ENCODE data around the gene NSMCE1.
"Not testable (repeated sequence)": the region's sequence is repeated elsewhere in the genome, so short reads cannot be mapped to it uniquely, and the experiment has no call there.

Gene NSMCE1

DNA sequence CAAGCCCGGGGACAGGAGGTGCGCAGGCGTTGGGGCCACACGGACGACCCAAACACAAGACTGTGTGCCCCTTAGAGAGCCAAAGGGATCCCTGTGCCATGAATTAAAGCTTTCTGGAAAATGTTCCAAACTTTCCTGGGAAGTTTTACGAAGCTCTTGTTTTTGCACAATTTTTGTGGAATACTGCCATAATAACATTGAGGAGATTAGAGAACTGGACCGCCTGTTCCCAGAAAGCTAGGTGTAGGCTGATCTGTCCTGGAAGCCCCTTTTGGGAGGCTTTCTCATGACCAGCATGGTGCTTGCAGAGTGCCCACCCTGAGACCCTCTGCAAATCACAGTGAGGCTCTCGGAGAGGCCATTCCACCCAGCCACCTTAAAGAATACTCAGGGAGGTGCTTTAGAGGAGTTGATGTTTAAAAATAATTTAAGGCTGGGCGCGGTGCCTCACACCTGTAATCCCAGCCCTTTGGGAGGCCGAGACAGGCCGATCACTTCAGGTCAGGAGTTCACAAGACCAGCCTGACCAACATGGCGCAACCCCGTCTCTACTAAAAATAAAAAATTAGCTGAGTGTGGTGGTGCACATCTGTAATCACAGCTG is 64.2 kb downstream of the NSMCE1 start:
- no peaks in the 10 kb centered on the region for H3K9me3 ChIP-seq (ENCODE audit: control extremely low read depth in 1 of 5, control insufficient read depth in 4 of 5, insufficient read depth in 2 of 5, low read depth in 1 of 5, low read length in 4 of 5)
- CTCF ChIA-PET, result interaction anchor here (1.2 to 3.5 kb wide), 3 partner anchors 11 to 26 kb away, joined by 3 to 16 read pairs (median 9); no protein-coding TSS in a partner anchor
- peak overlapping the region; percentile 11 to 97 (median 86) for H3K4me3 ChIP-seq (ENCODE audit: control insufficient read depth in 1 of 7, extremely low read depth in 1 of 7, insufficient read depth in 4 of 7, low read depth in 2 of 7, low read length in 6 of 7)
- H3K4me1 ChIP-seq (ENCODE audit: control extremely low read depth in 1 of 4, control insufficient read depth in 4 of 4, insufficient read depth in 4 of 4, low read length in 3 of 4), result peaks cover 14 to 23% (median 21%) of the 10 kb centered on the region in 4 experiments
- H3K27me3 ChIP-seq (replicated peaks in 2 of 5; ENCODE audit: control insufficient read depth in 4 of 5, insufficient read depth in 5 of 5, low read length in 4 of 5), result no peaks in the 10 kb centered on the region
- POLR2A ChIA-PET, result interaction anchor here (0.7 to 1.5 kb wide), 2 partner anchors 13 to 78 kb away, joined by 3 read pairs; no protein-coding TSS in a partner anchor
- WGBS (ENCODE audit: insufficient coverage), result 69% methylated on average over 13 of the region's 14 CpGs
- peak overlapping the region; percentile 95 to 97 for H3K27ac ChIP-seq (ENCODE audit: insufficient read depth in 1 of 2, low read depth in 1 of 2, low read length in 2 of 2, poor library complexity in 1 of 2, severe bottlenecking in 2 of 2)
- peaks cover 0 to 10% (median 0%) of the 10 kb centered on the region in 4 experiments for H3K36me3 ChIP-seq (ENCODE audit: control insufficient read depth in 4 of 4, insufficient read depth in 4 of 4, low read length in 3 of 4)
- no peak for DNase-seq

DNA sequence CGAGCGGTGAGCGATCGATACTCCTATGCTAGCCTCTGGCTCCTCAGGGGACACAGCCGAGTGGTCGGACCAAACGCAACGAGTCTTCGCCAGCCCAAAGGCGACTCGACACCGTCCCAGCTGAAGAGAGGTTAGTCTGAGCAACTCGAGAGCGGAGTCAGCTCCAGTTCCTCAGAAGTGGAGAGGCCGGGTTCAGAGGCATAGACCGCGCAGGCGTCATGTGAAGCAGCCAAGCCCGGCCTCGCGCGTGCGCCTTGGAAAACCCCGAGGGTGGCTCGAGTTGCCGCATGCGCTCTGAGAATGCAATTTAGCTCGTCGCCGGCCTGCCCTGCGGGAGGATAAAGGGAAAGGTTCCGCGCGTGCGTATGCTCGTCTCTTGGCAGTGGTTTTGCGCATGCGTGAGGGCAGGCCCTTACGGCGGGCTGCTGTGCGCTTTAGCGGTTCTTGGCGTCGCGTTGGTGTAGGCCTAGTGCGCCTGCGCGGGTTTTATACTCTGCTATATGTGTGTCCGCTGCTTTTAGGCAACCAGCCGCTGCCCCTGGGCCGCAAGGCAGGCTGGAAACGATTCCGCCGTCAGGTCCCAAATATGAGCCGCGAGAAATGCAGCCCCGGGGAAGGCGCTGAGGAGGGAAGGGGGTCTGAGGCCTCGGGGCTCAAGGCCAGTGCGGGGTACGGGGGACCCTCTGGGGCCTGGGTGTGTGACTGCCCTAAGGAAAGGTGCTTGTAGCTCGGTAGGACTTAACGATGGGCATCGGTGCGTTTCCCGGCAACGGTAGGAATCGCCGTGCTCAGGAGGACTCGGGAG is 64.9 kb downstream of the NSMCE1 start, which contains the start of gene KDM8:
Gene KDM8 (plus strand): TSS at position 20 of the 805 bp plus-strand sequence. CDS start 6,598 bp downstream, outside the sequence.
- H3K4me1 ChIP-seq (ENCODE audit: control extremely low read depth in 1 of 4, control insufficient read depth in 4 of 4, insufficient read depth in 4 of 4, low read length in 3 of 4), result peaks cover 20 to 29% (median 25%) of the 10 kb centered on the region in 4 experiments
- WGBS (ENCODE audit: insufficient coverage), result under 1% methylated on average over 70 of the region's 70 CpGs
- H3K27me3 ChIP-seq (replicated peaks in 2 of 5; ENCODE audit: control insufficient read depth in 4 of 5, insufficient read depth in 5 of 5, low read length in 4 of 5), result no peaks in the 10 kb centered on the region
- CTCF ChIA-PET, result interaction anchor here (1.3 to 3.5 kb wide), 3 partner anchors 22 to 28 kb away, joined by 3 to 16 read pairs (median 9); no protein-coding TSS in a partner anchor
- peaks cover 0 to 10% (median 0%) of the 10 kb centered on the region in 4 experiments for H3K36me3 ChIP-seq (ENCODE audit: control insufficient read depth in 4 of 4, insufficient read depth in 4 of 4, low read length in 3 of 4)
- no peaks in the 10 kb centered on the region for H3K9me3 ChIP-seq (ENCODE audit: control extremely low read depth in 1 of 5, control insufficient read depth in 4 of 5, insufficient read depth in 2 of 5, low read depth in 1 of 5, low read length in 4 of 5)
- DNase-seq, result peak; percentile 99 to 100 (median 100)
- peak within 1 kb of the TSS; percentile 84 to 97 (median 91) for H3K4me3 ChIP-seq (ENCODE audit: control insufficient read depth in 1 of 7, extremely low read depth in 1 of 7, insufficient read depth in 4 of 7, low read depth in 2 of 7, low read length in 6 of 7)
- POLR2A ChIA-PET, result interaction anchor here (0.7 to 1.5 kb wide), 2 partner anchors 12 to 79 kb away, joined by 3 read pairs; no protein-coding TSS in a partner anchor
- peak within 1 kb of the TSS; percentile 95 to 97 for H3K27ac ChIP-seq (ENCODE audit: insufficient read depth in 1 of 2, low read depth in 1 of 2, low read length in 2 of 2, poor library complexity in 1 of 2, severe bottlenecking in 2 of 2)

DNA sequence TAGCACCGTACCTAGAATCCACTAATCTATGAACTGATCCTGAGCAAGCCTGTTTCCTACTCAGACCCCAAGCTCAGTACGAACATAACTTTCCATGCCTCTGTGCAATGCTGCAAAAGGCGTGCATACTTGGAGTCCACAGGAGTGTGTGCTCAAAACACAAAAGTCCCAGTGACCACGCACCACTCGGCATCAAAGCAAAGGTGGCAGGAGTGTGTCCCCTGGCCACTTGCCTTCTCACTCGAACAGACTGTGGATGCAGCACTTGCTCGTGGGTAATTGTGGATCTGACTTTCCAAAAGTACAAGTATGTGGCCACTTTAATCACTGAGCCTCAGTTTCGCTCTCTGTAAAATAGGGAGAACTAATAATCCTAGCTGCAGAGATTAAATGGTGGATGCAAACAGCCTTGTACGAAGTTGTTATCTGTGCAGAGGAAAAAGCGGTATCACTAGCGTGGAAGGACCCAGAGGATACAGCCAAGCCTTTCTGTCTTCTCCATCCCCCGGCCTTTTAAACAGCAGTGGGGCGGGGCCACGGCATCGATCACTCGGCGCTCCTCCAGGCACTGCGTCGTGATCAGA is 65.6 kb downstream of the NSMCE1 start:
- peaks cover 0 to 7% (median 0%) of the 10 kb centered on the region in 4 experiments for H3K36me3 ChIP-seq (ENCODE audit: control insufficient read depth in 4 of 4, insufficient read depth in 4 of 4, low read length in 3 of 4)
- DNase-seq, result peak in 1 of 3 donors; percentile 92
- H3K27ac ChIP-seq (ENCODE audit: insufficient read depth in 1 of 2, low read depth in 1 of 2, low read length in 2 of 2, poor library complexity in 1 of 2, severe bottlenecking in 2 of 2), result peak overlapping the region; percentile 95 to 97
- no peaks in the 10 kb centered on the region for H3K9me3 ChIP-seq (ENCODE audit: control extremely low read depth in 1 of 5, control insufficient read depth in 4 of 5, insufficient read depth in 2 of 5, low read depth in 1 of 5, low read length in 4 of 5)
- CTCF ChIA-PET, result interaction anchor here (1.3 to 3.5 kb wide), 4 partner anchors 22 to 27 kb away, joined by 3 to 16 read pairs (median 6); no protein-coding TSS in a partner anchor
- WGBS (ENCODE audit: insufficient coverage), result 30% methylated on average over 18 of the region's 19 CpGs
- peaks cover 20 to 29% (median 25%) of the 10 kb centered on the region in 4 experiments for H3K4me1 ChIP-seq (ENCODE audit: control extremely low read depth in 1 of 4, control insufficient read depth in 4 of 4, insufficient read depth in 4 of 4, low read length in 3 of 4)
- peak overlapping the region; percentile 84 to 97 (median 91) for H3K4me3 ChIP-seq (ENCODE audit: control insufficient read depth in 1 of 7, extremely low read depth in 1 of 7, insufficient read depth in 4 of 7, low read depth in 2 of 7, low read length in 6 of 7)
- H3K27me3 ChIP-seq (replicated peaks in 2 of 5; ENCODE audit: control insufficient read depth in 4 of 5, insufficient read depth in 5 of 5, low read length in 4 of 5), result no peaks in the 10 kb centered on the region
- POLR2A ChIA-PET, result interaction anchor here (1.5 kb wide), 1 partner anchor 11 kb away, joined by 3 read pairs; no protein-coding TSS in a partner anchor

DNA sequence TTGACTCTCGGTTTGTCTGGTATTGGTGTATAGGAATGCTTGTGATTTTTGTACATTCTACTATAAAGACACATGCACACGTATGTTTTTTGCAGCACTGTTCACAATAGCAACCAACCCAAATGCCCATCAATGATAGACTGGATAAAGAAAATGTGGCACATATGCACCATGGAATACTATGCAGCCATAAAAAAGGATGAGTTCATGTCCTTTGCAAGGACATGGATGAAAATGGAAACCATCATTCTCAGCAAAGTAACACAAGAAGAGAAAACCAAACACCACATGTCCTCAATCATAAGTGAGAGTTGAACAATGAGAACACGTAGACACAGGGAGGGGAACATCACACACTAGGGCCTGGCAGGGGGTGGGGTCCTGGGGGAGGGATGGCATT is 67.7 kb downstream of the NSMCE1 start:
- POLR2A ChIA-PET; H3K9me3 ChIP-seq (ENCODE audit: control extremely low read depth in 1 of 5, control insufficient read depth in 4 of 5, insufficient read depth in 2 of 5, low read depth in 1 of 5, low read length in 4 of 5); H3K4me3 ChIP-seq (ENCODE audit: control insufficient read depth in 1 of 7, extremely low read depth in 1 of 7, insufficient read depth in 4 of 7, low read depth in 2 of 7, low read length in 6 of 7); H3K36me3 ChIP-seq (ENCODE audit: control insufficient read depth in 4 of 4, insufficient read depth in 4 of 4, low read length in 3 of 4); H3K27me3 ChIP-seq (replicated peaks in 2 of 5; ENCODE audit: control insufficient read depth in 4 of 5, insufficient read depth in 5 of 5, low read length in 4 of 5); CTCF ChIA-PET; DNase-seq; H3K27ac ChIP-seq (ENCODE audit: insufficient read depth in 1 of 2, low read depth in 1 of 2, low read length in 2 of 2, poor library complexity in 1 of 2, severe bottlenecking in 2 of 2): not testable (repeated sequence)
- H3K4me1 ChIP-seq (ENCODE audit: control extremely low read depth in 1 of 4, control insufficient read depth in 4 of 4, insufficient read depth in 4 of 4, low read length in 3 of 4), result peaks cover 20 to 29% (median 25%) of the 10 kb centered on the region in 4 experiments
- WGBS (ENCODE audit: insufficient coverage), result 100% methylated on average over 1 of the region's 3 CpGs

DNA sequence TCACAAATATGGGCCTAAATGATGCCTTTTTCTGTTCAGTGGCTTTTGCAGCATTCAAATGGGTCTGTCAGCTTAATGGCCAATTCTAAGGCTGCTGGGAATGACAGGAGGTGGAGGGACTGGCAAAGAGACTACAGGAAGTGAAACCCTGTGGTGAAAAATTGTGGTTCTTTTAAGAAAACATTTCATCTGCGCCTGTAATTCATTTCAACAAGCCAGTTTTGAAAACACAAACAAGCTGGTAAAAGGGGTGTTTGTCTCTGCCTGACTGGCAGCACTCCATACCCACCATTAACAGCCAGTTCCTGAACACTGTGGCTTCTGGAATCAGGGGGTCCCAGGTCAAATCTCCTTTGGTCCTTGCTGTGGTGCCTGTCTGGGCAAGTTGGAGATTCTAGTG is 68.8 kb downstream of the NSMCE1 start:
- H3K36me3 ChIP-seq (ENCODE audit: control insufficient read depth in 4 of 4, insufficient read depth in 4 of 4, low read length in 3 of 4), result no peaks in the 10 kb centered on the region
- H3K27me3 ChIP-seq (replicated peaks in 2 of 5; ENCODE audit: control insufficient read depth in 4 of 5, insufficient read depth in 5 of 5, low read length in 4 of 5), result no peaks in the 10 kb centered on the region
- CTCF ChIA-PET, result interaction anchor here (0.7 to 3.8 kb wide), 5 partner anchors 12 to 176 kb away, joined by 3 to 18 read pairs (median 11); no protein-coding TSS in a partner anchor
- POLR2A ChIA-PET, result interaction anchor here (1.2 kb wide), 1 partner anchor 25 kb away, joined by 3 read pairs; no protein-coding TSS in a partner anchor
- peak in 2 of 3 donors; percentile 68 to 75 for DNase-seq
- H3K27ac ChIP-seq (ENCODE audit: insufficient read depth in 1 of 2, low read depth in 1 of 2, low read length in 2 of 2, poor library complexity in 1 of 2, severe bottlenecking in 2 of 2), result peak overlapping the region; percentile 41 to 58
- H3K4me1 ChIP-seq (ENCODE audit: control extremely low read depth in 1 of 4, control insufficient read depth in 4 of 4, insufficient read depth in 4 of 4, low read length in 3 of 4), result peaks cover 20 to 27% (median 25%) of the 10 kb centered on the region in 4 experiments
- no CpG with 5 or more reads among the region's 1 CpG for WGBS (ENCODE audit: insufficient coverage)
- H3K9me3 ChIP-seq (ENCODE audit: control extremely low read depth in 1 of 5, control insufficient read depth in 4 of 5, insufficient read depth in 2 of 5, low read depth in 1 of 5, low read length in 4 of 5), result no peaks in the 10 kb centered on the region
- peak overlapping the region in 2 of 7 experiments; percentile 30 to 34 for H3K4me3 ChIP-seq (ENCODE audit: control insufficient read depth in 1 of 7, extremely low read depth in 1 of 7, insufficient read depth in 4 of 7, low read depth in 2 of 7, low read length in 6 of 7)

DNA sequence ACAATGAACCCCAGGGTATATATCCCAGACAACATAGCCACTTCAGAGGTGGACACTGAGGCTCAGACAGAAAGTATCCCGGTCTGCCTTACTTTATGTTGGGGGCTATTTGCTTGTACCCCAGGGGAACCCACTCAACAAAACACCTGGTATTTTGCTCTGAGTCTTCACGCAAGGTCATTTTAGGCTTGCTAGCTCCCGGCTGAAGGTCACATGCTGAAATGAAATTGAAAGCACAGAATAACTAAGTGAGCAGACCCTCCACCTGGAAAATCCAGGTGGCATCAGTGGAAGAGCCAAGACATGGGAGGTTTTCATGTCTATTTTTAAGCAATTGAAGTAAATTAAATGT is 69.4 kb downstream of the NSMCE1 start:
- H3K9me3 ChIP-seq (ENCODE audit: control extremely low read depth in 1 of 5, control insufficient read depth in 4 of 5, insufficient read depth in 2 of 5, low read depth in 1 of 5, low read length in 4 of 5), result no peaks in the 10 kb centered on the region
- WGBS (ENCODE audit: insufficient coverage), result 79% methylated on average over 3 of the region's 3 CpGs
- DNase-seq, result no peak
- H3K36me3 ChIP-seq (ENCODE audit: control insufficient read depth in 4 of 4, insufficient read depth in 4 of 4, low read length in 3 of 4), result no peaks in the 10 kb centered on the region
- CTCF ChIA-PET, result interaction anchor here (1.0 to 3.8 kb wide), 4 partner anchors 12 to 177 kb away, joined by 3 to 18 read pairs (median 11); no protein-coding TSS in a partner anchor
- peak overlapping the region in 1 of 2 experiments; percentile 60 for H3K27ac ChIP-seq (ENCODE audit: insufficient read depth in 1 of 2, low read depth in 1 of 2, low read length in 2 of 2, poor library complexity in 1 of 2, severe bottlenecking in 2 of 2)
- peaks cover 20 to 21% (median 21%) of the 10 kb centered on the region in 4 experiments for H3K4me1 ChIP-seq (ENCODE audit: control extremely low read depth in 1 of 4, control insufficient read depth in 4 of 4, insufficient read depth in 4 of 4, low read length in 3 of 4)
- POLR2A ChIA-PET, result interaction anchor here (1.2 kb wide), 1 partner anchor 25 kb away, joined by 3 read pairs; no protein-coding TSS in a partner anchor
- no peaks in the 10 kb centered on the region for H3K27me3 ChIP-seq (replicated peaks in 2 of 5; ENCODE audit: control insufficient read depth in 4 of 5, insufficient read depth in 5 of 5, low read length in 4 of 5)
- H3K4me3 ChIP-seq (ENCODE audit: control insufficient read depth in 1 of 7, extremely low read depth in 1 of 7, insufficient read depth in 4 of 7, low read depth in 2 of 7, low read length in 6 of 7), result no peak overlapping the region

Data from common myeloid progenitor, CD34-positive (primary cell).